GM10266 (cell line): ENCODE data around the gene LAMA4.

Experiments used
- DNase-seq: peaks from one replicate; pipeline ENCODE4 v3.0.0; 2012; ENCODE audit errors: extremely low spot score
- CTCF ChIP-seq: IDR thresholded peaks from 2 replicates; pipeline ENCODE4 v1.5.1; 2012; ENCODE audit warnings: mild to moderate bottlenecking, low read depth; ENCODE audit not compliant: control insufficient read depth, insufficient read depth; ENCODE audit errors: missing control alignments

The LAMA4 gene

GRCh38 chr6:112062966-112063365 lies 191.4 kb downstream of the LAMA4 start:
- no peak for TF ChIP-seq CTCF

GRCh38 chr6:112061605-112062004 lies 192.8 kb downstream of the LAMA4 start:
- TF ChIP-seq CTCF, result no peak
- no peak for DNase-seq

More at GRCh38 chr6:112062966-112063365, 191.4 kb downstream of the LAMA4 start:
- DNase-seq, result no peak
